ENCODE data around the gene CHRNG. TPM values are rescaled to one million over a fixed set of nuclear protein-coding genes. Genes with fewer than 3 reads are reported as not detected.

CHRNG gene
- total RNA-seq, 1 donor from 2014 or later, result not detected

Other genes with a start within 250 kb of the CHRNG start
- not detected in 2 replicates for gene ALPP, start 160.9 kb upstream of the CHRNG start, total RNA-seq
- not detected in 2 replicates for gene ALPG, start 132.8 kb upstream of the CHRNG start, total RNA-seq
- gene ALPI, start 83.5 kb upstream of the CHRNG start, total RNA-seq, result not detected in 2 replicates
- gene ECEL1, start 51.9 kb upstream of the CHRNG start, total RNA-seq, result 0.13 and 0.60 TPM in 2 replicates
- not detected in 2 replicates for gene PRSS56, start 19.3 kb upstream of the CHRNG start, total RNA-seq
- gene CHRND, start 13.5 kb upstream of the CHRNG start, total RNA-seq, result not detected in 2 replicates
- 6.7 and 8.2 TPM in 2 replicates for gene TIGD1, start 10.9 kb downstream of the CHRNG start, total RNA-seq
- 88.4 and 90.5 TPM in 2 replicates for gene EIF4E2, start 11.0 kb downstream of the CHRNG start, total RNA-seq
- 106 and 114 TPM in 2 replicates for gene EFHD1, start 93.9 kb downstream of the CHRNG start, total RNA-seq
- gene GIGYF2, start 157.6 kb downstream of the CHRNG start, total RNA-seq, result 63.4 and 66.0 TPM in 2 replicates
- gene KCNJ13, start 236.9 kb downstream of the CHRNG start, total RNA-seq, result not detected in 2 replicates

All from osteocyte (in vitro differentiated cells).